ENCODE data around the gene SACS. TPM values are rescaled to one million over a fixed set of nuclear protein-coding genes. Genes with fewer than 3 reads are reported as not detected.

SACS gene
- total and polyA plus RNA-seq, 2 of the 4 experiments (the other 2 are of a cell fraction): 14.7 to 121 TPM

DNA sequence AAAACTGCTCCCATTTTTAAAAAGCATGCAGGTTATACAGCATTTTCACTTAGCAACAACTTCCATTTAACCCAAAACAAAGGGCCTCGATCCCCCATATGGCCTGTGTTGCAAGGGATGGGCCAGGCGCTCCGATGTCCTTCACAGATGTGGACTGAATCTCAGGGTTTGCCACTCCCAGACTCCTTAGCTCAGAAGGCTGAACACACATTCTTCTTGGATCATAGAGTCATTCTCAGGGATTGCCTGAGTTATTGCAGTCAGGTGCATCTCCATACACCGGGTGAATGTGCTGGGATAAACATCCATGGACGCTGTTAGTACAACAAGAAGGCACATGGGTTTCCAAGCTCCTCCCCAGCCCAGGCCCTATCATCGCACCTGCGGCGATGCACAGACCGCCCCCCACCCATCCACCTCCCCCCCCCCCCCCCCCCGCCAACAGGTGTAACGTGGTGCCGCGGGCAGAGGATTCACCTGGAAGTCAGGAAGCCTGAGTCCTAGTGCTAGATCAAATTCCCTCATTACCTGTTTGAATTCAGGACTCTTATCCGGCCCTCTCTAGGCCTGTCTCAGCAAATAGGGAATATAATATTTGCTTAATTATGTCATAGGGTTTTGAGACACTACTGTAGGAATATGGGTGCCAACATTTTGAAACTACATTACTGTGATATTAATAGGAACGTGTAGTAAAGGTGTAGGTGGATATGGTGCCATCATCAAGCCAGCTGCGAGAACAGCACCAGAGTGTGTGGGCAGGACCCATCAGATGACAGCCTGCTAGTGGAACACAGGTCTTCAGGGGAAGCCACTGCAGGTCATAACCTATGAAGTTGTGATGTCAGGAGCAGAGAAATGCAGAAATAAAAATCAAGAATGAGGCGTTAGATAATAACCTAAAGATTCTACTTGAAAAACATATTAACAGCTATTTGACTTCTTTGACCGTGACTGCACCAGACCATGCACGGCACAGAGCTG lies 110.9 kb downstream of the SACS start:
- Histone ChIP-seq H3K79me1 (ENCODE audit: low read depth in 1 of 2, low read length in 2 of 2) (peaks cover 0 to 10% of the 10 kb centered on the region in 2 experiments; a peak in 1 of 4 replicates), H2AFZ (replicated peaks; ENCODE audit: low read length, poor library complexity) (peak overlapping the region; percentile 86), H3K36me3 (ENCODE audit: control insufficient read depth, insufficient read depth, low read length) (peaks cover 2% of the 10 kb centered on the region), H2BK5ac (ENCODE audit: low read depth, low read length, poor library complexity, severe bottlenecking) (peak overlapping the region; percentile 95), H2BK20ac (ENCODE audit: low read depth, low read length) (peak overlapping the region; percentile 95), H3K4me2 (ENCODE audit: low read depth, low read length) (peak overlapping the region; percentile 88; the same call in 1 of the 2 replicates), H3K4ac (ENCODE audit: low read depth, low read length) (peak overlapping the region; percentile 99), H3K14ac (replicated peaks; ENCODE audit: low read depth, low read length) (peak overlapping the region; percentile 91), H3K4me1 (ENCODE audit: control insufficient read depth, insufficient read depth, low read length) (peaks cover 20% of the 10 kb centered on the region), H3K4me3 (ENCODE audit: insufficient read depth, low read depth, low read length) (no peak overlapping the region), H2BK120ac (ENCODE audit: low read depth, low read length) (peak overlapping the region; percentile 94), H2BK15ac (ENCODE audit: low read depth, low read length) (peak overlapping the region; percentile 90), H2AK5ac (ENCODE audit: low read depth, low read length) (peak overlapping the region; percentile 98), H3K9ac (ENCODE audit: low read depth, low read length) (no peak overlapping the region), H4K20me1 (ENCODE audit: insufficient read depth, low read length) (no peaks in the 10 kb centered on the region), H3K9me1 (ENCODE audit: insufficient read depth, low read length) (peaks cover 20% of the 10 kb centered on the region), H2AK9ac (replicated peaks; ENCODE audit: low read depth, low read length, poor library complexity) (peak overlapping the region; percentile 89), H3K27me3 (ENCODE audit: control insufficient read depth, insufficient read depth, low read length) (no peaks in the 10 kb centered on the region), H3K9me3 (ENCODE audit: control insufficient read depth, insufficient read depth, low read length) (no peaks in the 10 kb centered on the region), H4K91ac (ENCODE audit: insufficient read depth, low read depth, low read length) (peak overlapping the region; percentile 99), H4K5ac (ENCODE audit: low read depth, low read length) (peak overlapping the region; percentile 98), H3K18ac (ENCODE audit: low read depth, low read length) (peak overlapping the region; percentile 99), H4K8ac (ENCODE audit: low read depth in 2 of 2, low read length in 2 of 2) (peak overlapping the region; percentile 77 to 91), H3K56ac (ENCODE audit: extremely low read depth, insufficient read depth, low read length) (peak overlapping the region; percentile 79; the same call in 1 of the 2 replicates), H3K27ac (ENCODE audit: insufficient read depth, low read length) (peak overlapping the region; percentile 97), H3K23ac (ENCODE audit: low read depth, low read length) (peak overlapping the region; percentile 95)
- POLR2A ChIA-PET (ENCODE audit: unreplicated experiment): no interaction called here
- no peak for TF ChIP-seq POLR2A (IDR thresholded peaks at IDR 0.05; ENCODE audit: low read depth, low read length)
- TF ChIP-seq RAD21 (IDR thresholded peaks at IDR 0.05; ENCODE audit: low read length): no peak
- DNase-seq (peak; percentile 6), ATAC-seq (ENCODE audit: low read depth) (no peak)
- CTCF ChIA-PET: interaction anchor here (0.5 to 0.7 kb wide), 6 partner anchors 30 to 1250 kb away, joined by 3 to 5 read pairs (median 3); no protein-coding TSS in a partner anchor
- dilution Hi-C loops (cut with HindIII; ENCODE audit: low sequenced_read_pairs, unreplicated experiment): no loop called here
- intact Hi-C loops (cut with micrococcal nuclease): no loop called here
- no TSS peak for BruUV-seq (replicated peaks)
- in situ Hi-C loops (cut with MboI; ENCODE audit: low sequenced_read_pairs): loop anchor here (25.0 kb wide), 2 partner anchors 1360 to 1685 kb away; no protein-coding TSS in a partner anchor
- WGBS, 2 experiments (ENCODE audit: extremely low coverage in 2 of 2, insufficient read length in 1 of 2): 100% methylated on average over 4 of the region's 19 CpGs; no CpG with 5 or more reads in 1 of the 2 experiments

All from IMR-90 (cell line).